GM12878 (cell line): Measurements from ENCODE around the gene SERTAD1. TPM values are rescaled to one million over a fixed set of nuclear protein-coding genes. Genes with fewer than 3 reads are reported as not detected.

Source experiments
- ATAC-seq: fragments of 200-7000 bp; cut with Tn5 transposase; 3 replicates; pipeline ENCODE4 v1.9.1; 2020; ENCODE audit warnings: mild to moderate bottlenecking, moderate library complexity
- BruUV-seq: library from RNA; stranded (reverse); fragments of 400-500 nt; replicated peaks from 2 replicates; lab custom pipeline; 2021; lab: Mats Ljungman, UMichigan
- CTCF ChIA-PET: fragments of 300-600 bp; sonication (Branson Sonifier 250); formaldehyde crosslinking; extraction: SDS; loops from one replicate; lab custom pipeline; 2021; ENCODE audit warnings: inconsistent platforms; lab: Yijun Ruan, JAX
- POLR2A ChIA-PET: fragments of 350-600 bp; formaldehyde crosslinking; extraction: SDS; loops from one replicate; lab custom pipeline; 2021; ENCODE audit warnings: inconsistent platforms; lab: Charles Lee
- RAD21 ChIA-PET: fragments of 300-600 bp; sonication (Branson Sonifier 250); formaldehyde crosslinking; loops from one replicate; lab custom pipeline; 2023; ENCODE audit warnings: antibody characterized with exemption; ENCODE audit not compliant: unreplicated experiment; lab: Charles Lee
- SMC1A ChIA-PET: fragments of 300-600 bp; sonication (Branson Sonifier 250); formaldehyde crosslinking; loops from one replicate; lab custom pipeline; 2023; ENCODE audit not compliant: unreplicated experiment, uncharacterized antibody; lab: Charles Lee
- DNase-seq: peaks from one replicate; pipeline ENCODE4 v3.0.0-alpha.2; 2011; ENCODE audit warnings: low read depth, low spot score
- FAIRE-seq: peaks from 3 replicates; lab custom pipeline; 2011; peaks lifted over from hg19 to GRCh38; lab: Jason Lieb, UNC
- H2AFZ ChIP-seq: 2 replicates; pipeline ENCODE4 v1.6.0; 2011; ENCODE audit warnings: low read depth, low read length, control low read depth; ENCODE audit not compliant: control insufficient read depth
- H3K27ac ChIP-seq: 2 replicates; pipeline ENCODE4 v1.5.1; 2011; ENCODE audit warnings: control low read depth; ENCODE audit not compliant: control insufficient read depth, insufficient read depth
- H3K27me3 ChIP-seq, 2 experiments: replicated peaks in 1 of 2; 2 replicates each; pipeline versions ENCODE4 v1.6.0 to v1.6.1; 2011; ENCODE audit warnings: low read length in 1 of 2; ENCODE audit not compliant: control insufficient read depth in 2 of 2, insufficient read depth in 2 of 2
- H3K36me3 ChIP-seq, 2 experiments: 2 replicates each; pipeline ENCODE4 v1.5.1; 2011; ENCODE audit warnings: low read length in 1 of 2; ENCODE audit not compliant: control insufficient read depth in 2 of 2, insufficient read depth in 2 of 2
- H3K4me1 ChIP-seq: 2 replicates; pipeline ENCODE4 v1.6.1; 2011; ENCODE audit warnings: mild to moderate bottlenecking, low read length, moderate library complexity, mixed read lengths; ENCODE audit not compliant: control insufficient read depth, insufficient read depth
- H3K4me2 ChIP-seq: 2 replicates; pipeline ENCODE4 v1.6.0; 2011; ENCODE audit warnings: control low read depth; ENCODE audit not compliant: control insufficient read depth, insufficient read depth
- H3K4me3 ChIP-seq: fragments of 200-600 bp; sonication (generic); 2 replicates; pipeline ENCODE4 v1.5.1; 2016
- H3K79me2 ChIP-seq: 2 replicates; pipeline ENCODE4 v1.6.0; 2011; ENCODE audit warnings: low read length; ENCODE audit not compliant: control insufficient read depth, insufficient read depth
- H3K9ac ChIP-seq: 2 replicates; pipeline ENCODE4 v1.8.0; 2011; ENCODE audit warnings: low read length, control low read depth, mixed read lengths; ENCODE audit not compliant: control insufficient read depth, insufficient read depth
- H3K9me3 ChIP-seq: replicated peaks from 3 replicates; pipeline ENCODE4 v1.5.1; 2011; ENCODE audit warnings: mild to moderate bottlenecking, low read length; ENCODE audit not compliant: control insufficient read depth, insufficient read depth
- H4K20me1 ChIP-seq: 2 replicates; pipeline ENCODE4 v1.6.0; 2011; ENCODE audit not compliant: control insufficient read depth, insufficient read depth
- ATF7 ChIP-seq: fragments of 450-650 bp; IDR thresholded peaks from 2 replicates; pipeline ENCODE4 v1.6.1; 2016; ENCODE audit warnings: low read depth, mild to moderate bottlenecking
- BACH1 ChIP-seq: fragments of 450-650 bp; IDR thresholded peaks from 2 replicates; pipeline ENCODE4 v1.6.1; 2017; ENCODE audit warnings: mild to moderate bottlenecking, borderline replicate concordance
- CUX1 ChIP-seq: IDR thresholded peaks from 2 replicates; pipeline ENCODE4 v1.6.1; 2012; ENCODE audit warnings: improper control_type of control experiment, low read depth, low read length; ENCODE audit not compliant: insufficient replicate concordance
- FOXK2 ChIP-seq: fragments of 450-650 bp; IDR thresholded peaks from 2 replicates; pipeline ENCODE4 v1.6.1; 2017; ENCODE audit warnings: mild to moderate bottlenecking, moderate library complexity
- GATAD2B ChIP-seq: fragments of 450-650 bp; conservative IDR thresholded peaks from 2 replicates; pipeline ENCODE4 v1.6.1; 2017; ENCODE audit warnings: low read depth, mild to moderate bottlenecking, moderate library complexity
- IRF5 ChIP-seq: fragments of 450-650 bp; IDR thresholded peaks from 2 replicates; pipeline ENCODE4 v1.6.1; 2017; ENCODE audit warnings: borderline replicate concordance
- JUNB ChIP-seq: IDR thresholded peaks from 2 replicates; pipeline ENCODE4 v1.6.1; 2016; ENCODE audit warnings: antibody characterized with exemption, mild to moderate bottlenecking
- LARP7 ChIP-seq: fragments of 450-650 bp; IDR thresholded peaks from 2 replicates; pipeline ENCODE4 v1.6.1; 2017; ENCODE audit warnings: mild to moderate bottlenecking
- POLR2AphosphoS5 ChIP-seq: IDR thresholded peaks from 2 replicates; pipeline ENCODE4 v1.6.1; 2011; ENCODE audit warnings: mild to moderate bottlenecking, low read length, inconsistent platforms
- SMARCA5 ChIP-seq: fragments of 450-650 bp; IDR thresholded peaks from 2 replicates; pipeline ENCODE4 v1.6.1; 2017; ENCODE audit warnings: mild to moderate bottlenecking
- TARDBP ChIP-seq: IDR thresholded peaks from 2 replicates; pipeline ENCODE4 v1.6.1; 2016; ENCODE audit warnings: borderline replicate concordance
- YBX1 ChIP-seq: fragments of 450-650 bp; IDR thresholded peaks from 2 replicates; pipeline ENCODE4 v1.6.1; 2016; ENCODE audit warnings: antibody characterized with exemption
- WGBS: methylation state at CpG from one replicate; pipeline ENCODE4 v1.1.6; 2016; ENCODE audit warnings: low lambda C conversion rate; ENCODE audit not compliant: insufficient replicate concordance, insufficient coverage; ENCODE audit errors: missing lambda C conversion rate; 5-methylcytosine and 5-hydroxymethylcytosine counted together
- in situ Hi-C: fragments of 300-500 bp; cut with MboI; formaldehyde crosslinking; loops from 9 replicates; pipeline ENCODE4 v1.14.3; 2018; ENCODE audit warnings: mixed read lengths
- intact Hi-C: fragments of 100-400 bp; cut with micrococcal nuclease; formaldehyde crosslinking; loops from one replicate; pipeline ENCODE4 v1.14.2; 2022; ENCODE audit not compliant: unreplicated experiment
- polyA plus RNA-seq, 11 experiments: library from polyadenylated mRNA; depleted of rRNA in 4 of 11; unstranded in 6 of 11; stranded (reverse) in 5 of 11; fragments of >200 nt; fragmentation: Nextera tagmentation in 4 of 11; fragmentation: Illumina TruSeq in 1 of 11; extraction: Ambion mirVana in 4 of 11; extraction: Trizol in 1 of 11; gene quantifications; 1 replicate in 1 of 11; 2 replicates in 10 of 11; pipeline versions ENCODE4 v1.2.1 to v1.2.3, GENCODE V29; 2011 to 2016; ENCODE audit warnings: inconsistent platforms in 2 of 11, missing spikeins in 2 of 11, low read depth in 1 of 11
- total RNA-seq, 4 experiments: library from RNA; depleted of rRNA in 3 of 4; stranded (reverse); fragments of >200 nt in 3 of 4; fragmentation: Illumina TruSeq in 1 of 4; extraction: Trizol in 1 of 4; gene quantifications; 2 replicates each; pipeline versions ENCODE4 v1.2.1 to v1.2.3, GENCODE V29; 2013 to 2021
- TF ChIP-seq, protein P1 (sequence below): fragments of 450-650 bp; IDR thresholded peaks from 2 replicates; pipeline ENCODE4 v1.6.1; 2017; ENCODE audit warnings: mild to moderate bottlenecking, low read depth, inconsistent platforms; ENCODE audit not compliant: poor library complexity, severe bottlenecking
- TF ChIP-seq, protein P2 (sequence below): fragments of 450-650 bp; IDR thresholded peaks from 2 replicates; pipeline ENCODE4 v1.6.1; 2017; ENCODE audit warnings: low read depth, mild to moderate bottlenecking, moderate library complexity

Gene SERTAD1
- total and polyA plus RNA-seq, 10 of the 15 experiments (the other 5 are each of a cell fraction or from before 2014, with no cell fraction given), result 0.23 to 14.2 (median 8.0) TPM

GRCh38 chr19:40412866-40413265 is 12.9 kb downstream of the SERTAD1 start:
- in situ Hi-C loops, result no loop called here
- RAD21 ChIA-PET, result interaction anchor here (0.6 to 3.2 kb wide), 4 partner anchors 8 to 107 kb away, joined by 3 to 12 read pairs (median 3); no protein-coding TSS in a partner anchor
- TF ChIP-seq IRF5 (no peak), FOXK2 (no peak), ATF7 (no peak), GATAD2B (no peak), TARDBP (no peak), YBX1 (no peak), BACH1 (no peak), CUX1 (no peak), JUNB (no peak), LARP7 (no peak), SMARCA5 (no peak), POLR2AphosphoS5 (no peak)
- TF ChIP-seq, protein P1, sequence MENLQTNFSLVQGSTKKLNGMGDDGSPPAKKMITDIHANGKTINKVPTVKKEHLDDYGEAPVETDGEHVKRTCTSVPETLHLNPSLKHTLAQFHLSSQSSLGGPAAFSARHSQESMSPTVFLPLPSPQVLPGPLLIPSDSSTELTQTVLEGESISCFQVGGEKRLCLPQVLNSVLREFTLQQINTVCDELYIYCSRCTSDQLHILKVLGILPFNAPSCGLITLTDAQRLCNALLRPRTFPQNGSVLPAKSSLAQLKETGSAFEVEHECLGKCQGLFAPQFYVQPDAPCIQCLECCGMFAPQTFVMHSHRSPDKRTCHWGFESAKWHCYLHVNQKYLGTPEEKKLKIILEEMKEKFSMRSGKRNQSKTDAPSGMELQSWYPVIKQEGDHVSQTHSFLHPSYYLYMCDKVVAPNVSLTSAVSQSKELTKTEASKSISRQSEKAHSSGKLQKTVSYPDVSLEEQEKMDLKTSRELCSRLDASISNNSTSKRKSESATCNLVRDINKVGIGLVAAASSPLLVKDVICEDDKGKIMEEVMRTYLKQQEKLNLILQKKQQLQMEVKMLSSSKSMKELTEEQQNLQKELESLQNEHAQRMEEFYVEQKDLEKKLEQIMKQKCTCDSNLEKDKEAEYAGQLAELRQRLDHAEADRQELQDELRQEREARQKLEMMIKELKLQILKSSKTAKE, result no peak
- TF ChIP-seq, protein P2, sequence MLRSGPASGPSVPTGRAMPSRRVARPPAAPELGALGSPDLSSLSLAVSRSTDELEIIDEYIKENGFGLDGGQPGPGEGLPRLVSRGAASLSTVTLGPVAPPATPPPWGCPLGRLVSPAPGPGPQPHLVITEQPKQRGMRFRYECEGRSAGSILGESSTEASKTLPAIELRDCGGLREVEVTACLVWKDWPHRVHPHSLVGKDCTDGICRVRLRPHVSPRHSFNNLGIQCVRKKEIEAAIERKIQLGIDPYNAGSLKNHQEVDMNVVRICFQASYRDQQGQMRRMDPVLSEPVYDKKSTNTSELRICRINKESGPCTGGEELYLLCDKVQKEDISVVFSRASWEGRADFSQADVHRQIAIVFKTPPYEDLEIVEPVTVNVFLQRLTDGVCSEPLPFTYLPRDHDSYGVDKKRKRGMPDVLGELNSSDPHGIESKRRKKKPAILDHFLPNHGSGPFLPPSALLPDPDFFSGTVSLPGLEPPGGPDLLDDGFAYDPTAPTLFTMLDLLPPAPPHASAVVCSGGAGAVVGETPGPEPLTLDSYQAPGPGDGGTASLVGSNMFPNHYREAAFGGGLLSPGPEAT, result no peak
- POLR2A ChIA-PET, result interaction anchor here (0.7 to 1.0 kb wide), 3 partner anchors 9 to 191 kb away, joined by 3 to 4 read pairs (median 3); no protein-coding TSS in a partner anchor
- ATAC-seq (no peak), DNase-seq (no peak), FAIRE-seq (no peak)
- 79% methylated on average over 4 of the region's 4 CpGs for WGBS
- no peak overlapping the region for H3K4me3 ChIP-seq
- no peaks in the 10 kb centered on the region for H3K27me3 ChIP-seq
- H3K9ac ChIP-seq, result no peak overlapping the region
- H3K27ac ChIP-seq, result no peak overlapping the region
- BruUV-seq, result no TSS peak
- no peaks in the 10 kb centered on the region for H3K79me2 ChIP-seq
- H3K4me1 ChIP-seq, result peaks cover 56% of the 10 kb centered on the region
- H4K20me1 ChIP-seq, result no peaks in the 10 kb centered on the region
- no peaks in the 10 kb centered on the region for H3K36me3 ChIP-seq
- intact Hi-C loops, result no loop called here
- H3K9me3 ChIP-seq, result no peaks in the 10 kb centered on the region
- no peak overlapping the region for H2AFZ ChIP-seq
- CTCF ChIA-PET, result interaction anchor here (0.8 to 4.5 kb wide), 6 partner anchors 8 to 109 kb away, joined by 3 to 43 read pairs (median 4); no protein-coding TSS in a partner anchor
- H3K4me2 ChIP-seq, result no peak overlapping the region
- SMC1A ChIA-PET, result interaction anchor here (0.6 to 0.7 kb wide), 2 partner anchors 25 to 248 kb away, joined by 3 read pairs; no protein-coding TSS in a partner anchor
